ENCODE data around the gene ZDHHC8.

The ZDHHC8 gene

GRCh38 chr22:20138868-20139267, 7.3 kb downstream of the ZDHHC8 start:
- no peak overlapping the region for H3K9ac ChIP-seq (ENCODE audit: low read length)
- H3K27me3 ChIP-seq (ENCODE audit: control insufficient read depth, insufficient read depth, low read length): no peaks in the 10 kb centered on the region
- no peak overlapping the region for H3K4me3 ChIP-seq (ENCODE audit: low read length)
- peaks cover 15% of the 10 kb centered on the region for H3K4me1 ChIP-seq (ENCODE audit: control insufficient read depth, insufficient read depth, low read length)
- no peaks in the 10 kb centered on the region for H3K9me3 ChIP-seq (ENCODE audit: control insufficient read depth, low read length)
- H3K36me3 ChIP-seq (ENCODE audit: control insufficient read depth, insufficient read depth, low read length): no peaks in the 10 kb centered on the region

DNA sequence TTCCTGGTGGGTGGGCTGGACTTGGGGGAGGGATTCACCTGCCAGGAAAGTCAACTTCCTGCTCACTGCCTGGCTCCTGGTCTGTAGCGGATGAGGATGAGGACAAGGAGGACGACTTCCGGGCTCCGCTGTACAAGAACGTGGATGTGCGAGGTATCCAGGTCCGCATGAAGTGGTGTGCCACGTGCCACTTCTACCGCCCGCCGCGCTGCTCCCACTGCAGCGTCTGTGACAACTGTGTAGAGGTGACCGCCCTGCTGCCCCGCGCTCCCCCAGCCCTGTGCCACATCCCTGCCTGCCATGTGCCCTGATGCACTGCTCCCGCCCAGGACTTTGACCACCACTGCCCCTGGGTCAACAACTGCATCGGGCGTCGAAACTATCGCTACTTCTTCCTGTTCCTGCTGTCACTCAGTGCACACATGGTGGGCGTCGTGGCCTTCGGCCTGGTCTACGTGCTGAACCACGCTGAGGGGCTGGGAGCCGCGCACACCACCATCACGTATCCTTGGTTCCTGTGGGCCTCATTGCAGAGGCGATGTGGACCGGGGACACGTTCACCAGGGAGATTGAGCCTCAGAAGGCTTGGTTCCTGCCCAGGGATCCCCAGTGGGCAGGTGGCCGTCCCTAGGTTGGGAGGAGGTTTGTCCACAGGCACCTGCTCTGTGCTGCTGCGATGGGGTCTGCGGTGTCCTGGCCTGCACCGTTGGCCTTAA, 7.9 kb downstream of the ZDHHC8 start:
- H3K9ac ChIP-seq (ENCODE audit: low read length): no peak overlapping the region
- H3K36me3 ChIP-seq (ENCODE audit: control insufficient read depth, insufficient read depth, low read length): no peaks in the 10 kb centered on the region
- H3K9me3 ChIP-seq (ENCODE audit: control insufficient read depth, low read length): no peaks in the 10 kb centered on the region
- no peak overlapping the region for H3K4me3 ChIP-seq (ENCODE audit: low read length)
- H3K27me3 ChIP-seq (ENCODE audit: control insufficient read depth, insufficient read depth, low read length): no peaks in the 10 kb centered on the region
- peaks cover 13% of the 10 kb centered on the region for H3K4me1 ChIP-seq (ENCODE audit: control insufficient read depth, insufficient read depth, low read length)

DNA sequence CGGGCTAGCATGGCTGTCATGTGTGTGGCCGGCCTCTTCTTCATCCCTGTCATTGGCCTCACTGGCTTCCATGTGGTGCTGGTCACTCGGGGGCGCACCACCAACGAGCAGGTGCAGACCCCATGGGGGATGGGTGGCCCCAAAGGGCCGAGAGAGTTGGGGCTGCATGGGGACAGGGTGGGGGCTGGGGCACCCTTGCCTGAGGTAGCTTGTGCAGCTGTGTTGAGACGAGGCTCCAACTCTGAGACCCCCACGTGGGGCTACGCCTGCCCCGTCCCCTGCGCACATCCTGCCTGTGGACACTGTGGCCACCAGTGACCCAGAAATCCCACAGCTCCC, 8.5 kb downstream of the ZDHHC8 start:
- H3K36me3 ChIP-seq (ENCODE audit: control insufficient read depth, insufficient read depth, low read length): no peaks in the 10 kb centered on the region

DNA sequence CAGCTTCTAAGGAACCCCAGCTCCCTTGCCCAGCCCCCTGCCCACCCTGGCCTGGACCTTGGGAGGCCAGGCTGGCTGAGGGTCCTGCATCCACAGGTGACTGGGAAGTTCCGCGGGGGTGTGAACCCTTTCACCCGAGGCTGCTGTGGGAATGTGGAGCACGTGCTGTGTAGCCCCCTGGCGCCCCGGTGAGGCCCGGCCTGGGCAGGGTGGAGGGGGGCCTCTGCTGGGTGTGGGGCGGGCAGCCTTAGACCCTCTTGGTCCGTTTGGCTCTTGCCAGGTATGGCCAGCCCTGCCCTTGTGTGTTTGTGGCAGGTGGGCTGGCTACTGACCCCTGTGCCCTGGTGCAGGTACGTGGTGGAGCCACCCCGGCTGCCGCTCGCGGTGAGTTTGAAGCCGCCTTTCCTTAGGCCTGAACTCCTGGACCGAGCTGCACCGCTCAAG, 8.9 kb downstream of the ZDHHC8 start:
- Histone ChIP-seq H3K36me3 (ENCODE audit: control insufficient read depth, insufficient read depth, low read length) (no peaks in the 10 kb centered on the region), H3K9me3 (ENCODE audit: control insufficient read depth, low read length) (no peaks in the 10 kb centered on the region), H3K27me3 (ENCODE audit: control insufficient read depth, insufficient read depth, low read length) (no peaks in the 10 kb centered on the region), H3K4me3 (ENCODE audit: low read length) (no peak overlapping the region), H3K9ac (ENCODE audit: low read length) (no peak overlapping the region), H3K4me1 (ENCODE audit: control insufficient read depth, insufficient read depth, low read length) (peaks cover 8% of the 10 kb centered on the region)

More for the DNA sequence above, 8.5 kb downstream of the ZDHHC8 start:
- Histone ChIP-seq H3K4me1 (ENCODE audit: control insufficient read depth, insufficient read depth, low read length) (peaks cover 12% of the 10 kb centered on the region), H3K27me3 (ENCODE audit: control insufficient read depth, insufficient read depth, low read length) (no peaks in the 10 kb centered on the region), H3K9me3 (ENCODE audit: control insufficient read depth, low read length) (no peaks in the 10 kb centered on the region), H3K9ac (ENCODE audit: low read length) (no peak overlapping the region), H3K4me3 (ENCODE audit: low read length) (no peak overlapping the region)

GRCh38 chr22:20141186-20142077, 9.8 kb downstream of the ZDHHC8 start:
- no peak overlapping the region for H3K4me3 ChIP-seq (ENCODE audit: low read length)
- H3K27me3 ChIP-seq (ENCODE audit: control insufficient read depth, insufficient read depth, low read length): no peaks in the 10 kb centered on the region
- no peaks in the 10 kb centered on the region for H3K9me3 ChIP-seq (ENCODE audit: control insufficient read depth, low read length)
- H3K36me3 ChIP-seq (ENCODE audit: control insufficient read depth, insufficient read depth, low read length): no peaks in the 10 kb centered on the region
- no peak overlapping the region for H3K9ac ChIP-seq (ENCODE audit: low read length)
- H3K4me1 ChIP-seq (ENCODE audit: control insufficient read depth, insufficient read depth, low read length): peaks cover 8% of the 10 kb centered on the region

DNA sequence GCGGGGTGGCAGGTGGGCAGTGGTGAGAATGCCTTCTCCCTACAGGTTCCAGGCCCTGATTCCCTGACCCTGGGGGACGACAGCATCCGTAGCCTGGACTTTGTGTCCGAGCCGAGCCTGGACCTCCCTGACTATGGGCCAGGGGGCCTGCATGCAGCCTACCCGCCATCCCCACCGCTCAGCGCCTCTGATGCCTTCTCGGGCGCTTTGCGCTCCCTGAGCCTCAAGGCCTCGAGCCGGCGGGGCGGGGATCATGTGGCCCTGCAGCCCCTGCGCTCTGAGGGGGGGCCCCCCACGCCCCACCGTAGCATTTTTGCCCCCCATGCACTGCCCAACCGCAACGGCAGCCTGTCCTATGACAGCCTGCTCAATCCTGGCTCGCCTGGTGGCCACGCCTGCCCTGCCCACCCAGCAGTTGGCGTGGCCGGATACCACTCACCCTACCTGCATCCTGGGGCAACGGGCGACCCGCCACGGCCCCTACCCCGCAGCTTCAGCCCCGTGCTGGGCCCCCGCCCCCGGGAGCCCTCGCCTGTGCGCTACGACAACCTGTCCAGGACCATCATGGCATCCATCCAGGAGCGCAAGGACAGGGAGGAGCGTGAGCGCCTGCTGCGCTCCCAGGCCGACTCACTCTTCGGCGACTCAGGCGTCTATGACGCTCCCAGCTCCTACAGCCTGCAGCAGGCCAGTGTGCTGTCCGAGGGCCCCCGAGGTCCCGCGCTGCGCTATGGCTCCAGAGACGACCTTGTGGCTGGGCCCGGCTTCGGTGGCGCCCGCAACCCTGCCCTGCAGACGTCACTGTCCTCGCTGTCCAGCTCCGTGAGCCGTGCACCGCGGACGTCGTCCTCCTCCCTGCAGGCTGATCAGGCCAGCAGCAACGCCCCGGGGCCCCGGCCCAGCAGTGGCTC, 11.4 kb downstream of the ZDHHC8 start:
- H3K9ac ChIP-seq (ENCODE audit: low read length): no peak overlapping the region
- no peaks in the 10 kb centered on the region for H3K27me3 ChIP-seq (ENCODE audit: control insufficient read depth, insufficient read depth, low read length)
- H3K9me3 ChIP-seq (ENCODE audit: control insufficient read depth, low read length): no peaks in the 10 kb centered on the region
- H3K36me3 ChIP-seq (ENCODE audit: control insufficient read depth, insufficient read depth, low read length): no peaks in the 10 kb centered on the region
- H3K4me1 ChIP-seq (ENCODE audit: control insufficient read depth, insufficient read depth, low read length): peaks cover under 1% of the 10 kb centered on the region
- no peak overlapping the region for H3K4me3 ChIP-seq (ENCODE audit: low read length)

GRCh38 chr22:20143883-20144665, 12.5 kb downstream of the ZDHHC8 start:
- H3K36me3 ChIP-seq (ENCODE audit: control insufficient read depth, insufficient read depth, low read length): no peaks in the 10 kb centered on the region
- no peak overlapping the region for H3K4me3 ChIP-seq (ENCODE audit: low read length)
- no peaks in the 10 kb centered on the region for H3K4me1 ChIP-seq (ENCODE audit: control insufficient read depth, insufficient read depth, low read length)
- no peak overlapping the region for H3K9ac ChIP-seq (ENCODE audit: low read length)
- H3K27me3 ChIP-seq (ENCODE audit: control insufficient read depth, insufficient read depth, low read length): no peaks in the 10 kb centered on the region
- H3K9me3 ChIP-seq (ENCODE audit: control insufficient read depth, low read length): no peaks in the 10 kb centered on the region

GRCh38 chr22:20145206-20145831, 13.7 kb downstream of the ZDHHC8 start:
- Histone ChIP-seq H3K36me3 (ENCODE audit: control insufficient read depth, insufficient read depth, low read length) (no peaks in the 10 kb centered on the region), H3K27me3 (ENCODE audit: control insufficient read depth, insufficient read depth, low read length) (no peaks in the 10 kb centered on the region), H3K4me3 (ENCODE audit: low read length) (no peak overlapping the region), H3K9me3 (ENCODE audit: control insufficient read depth, low read length) (no peaks in the 10 kb centered on the region), H3K4me1 (ENCODE audit: control insufficient read depth, insufficient read depth, low read length) (no peaks in the 10 kb centered on the region), H3K9ac (ENCODE audit: low read length) (no peak overlapping the region)

- Histone ChIP-seq H3K27me3 (ENCODE audit: control insufficient read depth, insufficient read depth, low read length) (no peaks in the 10 kb centered on the region), H3K9ac (ENCODE audit: low read length) (no peak overlapping the region), H3K36me3 (ENCODE audit: control insufficient read depth, insufficient read depth, low read length) (no peaks in the 10 kb centered on the region), H3K4me1 (ENCODE audit: control insufficient read depth, insufficient read depth, low read length) (no peaks in the 10 kb centered on the region), H3K4me3 (ENCODE audit: low read length) (no peak overlapping the region), H3K9me3 (ENCODE audit: control insufficient read depth, low read length) (no peaks in the 10 kb centered on the region)
These were observed 14.2 kb downstream of the ZDHHC8 start for GRCh38 chr22:20145832-20146223.

- H3K36me3 ChIP-seq (ENCODE audit: control insufficient read depth, insufficient read depth, low read length): no peaks in the 10 kb centered on the region
- H3K27me3 ChIP-seq (ENCODE audit: control insufficient read depth, insufficient read depth, low read length): no peaks in the 10 kb centered on the region
- no peaks in the 10 kb centered on the region for H3K4me1 ChIP-seq (ENCODE audit: control insufficient read depth, insufficient read depth, low read length)
- no peak overlapping the region for H3K9ac ChIP-seq (ENCODE audit: low read length)
- H3K4me3 ChIP-seq (ENCODE audit: low read length): no peak overlapping the region
- no peaks in the 10 kb centered on the region for H3K9me3 ChIP-seq (ENCODE audit: control insufficient read depth, low read length)
These were observed 15.2 kb downstream of the ZDHHC8 start for GRCh38 chr22:20146777-20147176.
